PC-3 (cell line): ENCODE data around the gene NKX6-1. TPM values are rescaled to one million over a fixed set of nuclear protein-coding genes. Genes with fewer than 3 reads are reported as not detected.

Experiments
- ATAC-seq: fragments of 200-7000 bp; cut with Tn5 transposase; 2 replicates; pipeline ENCODE4 v1.9.1; 2020; ENCODE audit warnings: mild to moderate bottlenecking, moderate library complexity
- BruUV-seq: library from RNA; stranded (reverse); fragments of 400-500 nt; replicated peaks from 2 replicates; lab custom pipeline; 2021; lab: Mats Ljungman, UMichigan
- CTCF ChIA-PET: fragments of 300-600 bp; sonication (Branson Sonifier 250); formaldehyde crosslinking; loops from one replicate; lab custom pipeline; 2022; ENCODE audit warnings: antibody characterized with exemption; lab: Charles Lee
- POLR2A ChIA-PET: fragments of 300-600 bp; sonication (Branson Sonifier 250); formaldehyde crosslinking; loops from one replicate; lab custom pipeline; 2022; ENCODE audit warnings: antibody characterized with exemption; ENCODE audit not compliant: unreplicated experiment; lab: Charles Lee
- DNase-seq: peaks from one replicate; pipeline ENCODE4 v3.0.0-alpha.2; 2015
- H2AFZ ChIP-seq: fragments of 300-600 bp; sonication (generic); 2 replicates; pipeline ENCODE4 v1.6.0; 2016; ENCODE audit warnings: antibody characterized with exemption, low read length
- H3F3A ChIP-seq: fragments of 300-600 bp; sonication (generic); one replicate; pipeline ENCODE4 v1.6.0; 2017; ENCODE audit warnings: antibody characterized with exemption, low read length, control low read depth, mild to moderate bottlenecking; ENCODE audit not compliant: unreplicated experiment
- H3K27ac ChIP-seq: fragments of 300-600 bp; sonication (generic); 2 replicates; pipeline ENCODE4 v1.5.1; 2016; ENCODE audit warnings: mild to moderate bottlenecking, low read length
- H3K27me3 ChIP-seq: fragments of 300-600 bp; sonication (generic); 2 replicates; pipeline ENCODE4 v1.6.1; 2016; ENCODE audit warnings: low read length, mixed read lengths
- H3K36me3 ChIP-seq: fragments of 300-600 bp; sonication (generic); 2 replicates; pipeline ENCODE4 v1.6.1; 2016; ENCODE audit warnings: low read depth, mixed run types, low read length, mixed read lengths
- H3K4me1 ChIP-seq: fragments of 300-600 bp; sonication (generic); 2 replicates; pipeline ENCODE4 v1.5.1; 2016; ENCODE audit warnings: low read length; ENCODE audit not compliant: insufficient read depth
- H3K4me2 ChIP-seq: fragments of 300-600 bp; sonication (generic); 2 replicates; pipeline ENCODE4 v1.6.0; 2016; ENCODE audit warnings: low read length
- H3K4me3 ChIP-seq: fragments of 300-600 bp; sonication (generic); 2 replicates; pipeline ENCODE4 v1.5.1; 2016; ENCODE audit warnings: mild to moderate bottlenecking, low read length, mixed read lengths
- H3K79me2 ChIP-seq: fragments of 300-600 bp; sonication (generic); 2 replicates; pipeline ENCODE4 v1.6.1; 2017; ENCODE audit warnings: low read length, mixed read lengths
- H3K9ac ChIP-seq: fragments of 300-600 bp; sonication (generic); 2 replicates; pipeline ENCODE4 v1.6.0; 2016; ENCODE audit warnings: mild to moderate bottlenecking, low read length
- H3K9me2 ChIP-seq: fragments of 300-600 bp; sonication (generic); replicated peaks from 2 replicates; pipeline ENCODE4 v1.6.1; 2016; ENCODE audit warnings: mixed run types, low read length, mixed read lengths
- H3K9me3 ChIP-seq: fragments of 300-600 bp; sonication (generic); 2 replicates; pipeline ENCODE4 v1.6.1; 2016; ENCODE audit warnings: low read length, mixed read lengths
- H4K20me1 ChIP-seq: fragments of 300-600 bp; sonication (generic); 2 replicates; pipeline ENCODE4 v1.6.1; 2016; ENCODE audit warnings: low read length, mixed read lengths
- EZH2 ChIP-seq: fragments of 300-600 bp; sonication (generic); IDR thresholded peaks from one replicate; pipeline ENCODE4 v1.6.1; 2017; ENCODE audit warnings: antibody characterized with exemption, mild to moderate bottlenecking, low read length; ENCODE audit not compliant: unreplicated experiment
- EZH2phosphoT487 ChIP-seq: fragments of 300-600 bp; sonication (generic); IDR thresholded peaks from 2 replicates; pipeline ENCODE4 v1.6.1; 2018; ENCODE audit warnings: mild to moderate bottlenecking, antibody characterized with exemption, low read length, borderline replicate concordance
- intact Hi-C: fragments of 100-400 bp; cut with micrococcal nuclease; formaldehyde crosslinking; loops from 2 replicates; pipeline ENCODE4 v1.9.0; 2023
- total RNA-seq: library from RNA; depleted of rRNA; stranded (reverse); fragments of >200 nt; gene quantifications from 2 replicates; pipeline ENCODE4 v1.2.3, GENCODE V29; 2014
- TF ChIP-seq, protein P1 (sequence below): fragments of 300-600 bp; sonication (generic); conservative IDR thresholded peaks from 2 replicates; pipeline ENCODE4 v1.5.1; 2017; ENCODE audit warnings: antibody characterized with exemption, low read depth, mild to moderate bottlenecking, low read length

Gene NKX6-1
- total RNA-seq, 1 experiment from 2014 or later: 0.62 TPM

DNA sequence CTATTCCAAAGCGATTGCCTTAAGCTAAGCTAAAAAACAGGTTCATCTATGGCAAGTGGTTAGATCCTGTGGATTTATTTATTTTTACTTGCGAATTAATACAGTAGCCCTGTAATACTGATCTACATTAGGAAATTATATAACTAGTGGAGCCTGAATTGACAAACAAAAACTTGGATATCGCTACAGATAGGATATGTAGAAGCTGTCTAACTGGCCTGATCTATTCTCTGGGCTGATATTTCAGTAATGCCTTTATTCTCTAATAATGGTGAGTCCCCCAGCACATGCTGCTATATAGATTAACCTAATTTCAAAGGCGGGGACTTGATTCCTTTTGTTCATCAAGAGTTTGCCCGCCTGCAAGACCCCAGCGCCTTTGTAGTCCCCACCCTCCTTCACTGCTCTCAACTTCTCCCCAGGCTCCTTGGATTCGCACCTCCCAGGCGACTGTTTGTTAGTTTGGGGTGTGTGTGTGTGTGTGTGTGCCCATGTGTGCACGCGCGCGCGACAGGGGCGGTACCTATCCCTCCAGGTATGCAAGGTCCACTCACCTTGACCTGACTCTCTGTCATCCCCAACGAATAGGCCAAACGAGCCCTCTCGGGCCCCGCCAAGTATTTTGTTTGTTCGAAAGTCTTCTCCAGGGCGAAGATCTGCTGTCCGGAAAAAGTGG is 3.8 kb downstream of the NKX6-1 start:
- Histone ChIP-seq H3K9me2 (no peaks in the 10 kb centered on the region), H2AFZ (no peak overlapping the region), H3K27me3 (no peaks in the 10 kb centered on the region), H3K27ac (no peak overlapping the region), H3K4me2 (no peak overlapping the region), H3F3A (no peaks in the 10 kb centered on the region), H3K4me3 (no peak overlapping the region), H3K36me3 (no peaks in the 10 kb centered on the region), H3K79me2 (no peaks in the 10 kb centered on the region), H3K4me1 (no peaks in the 10 kb centered on the region), H3K9ac (no peak overlapping the region), H4K20me1 (no peaks in the 10 kb centered on the region), H3K9me3 (no peaks in the 10 kb centered on the region)
- CTCF ChIA-PET: interaction anchor here (0.5 kb wide), 1 partner anchor 703 kb away, joined by 5 read pairs; no protein-coding TSS in a partner anchor
- no peak for DNase-seq
- ATAC-seq: no peak
- intact Hi-C loops: no loop called here
- POLR2A ChIA-PET: no interaction called here
- TF ChIP-seq EZH2 (no peak), EZH2phosphoT487 (no peak)
- TF ChIP-seq, protein P1, sequence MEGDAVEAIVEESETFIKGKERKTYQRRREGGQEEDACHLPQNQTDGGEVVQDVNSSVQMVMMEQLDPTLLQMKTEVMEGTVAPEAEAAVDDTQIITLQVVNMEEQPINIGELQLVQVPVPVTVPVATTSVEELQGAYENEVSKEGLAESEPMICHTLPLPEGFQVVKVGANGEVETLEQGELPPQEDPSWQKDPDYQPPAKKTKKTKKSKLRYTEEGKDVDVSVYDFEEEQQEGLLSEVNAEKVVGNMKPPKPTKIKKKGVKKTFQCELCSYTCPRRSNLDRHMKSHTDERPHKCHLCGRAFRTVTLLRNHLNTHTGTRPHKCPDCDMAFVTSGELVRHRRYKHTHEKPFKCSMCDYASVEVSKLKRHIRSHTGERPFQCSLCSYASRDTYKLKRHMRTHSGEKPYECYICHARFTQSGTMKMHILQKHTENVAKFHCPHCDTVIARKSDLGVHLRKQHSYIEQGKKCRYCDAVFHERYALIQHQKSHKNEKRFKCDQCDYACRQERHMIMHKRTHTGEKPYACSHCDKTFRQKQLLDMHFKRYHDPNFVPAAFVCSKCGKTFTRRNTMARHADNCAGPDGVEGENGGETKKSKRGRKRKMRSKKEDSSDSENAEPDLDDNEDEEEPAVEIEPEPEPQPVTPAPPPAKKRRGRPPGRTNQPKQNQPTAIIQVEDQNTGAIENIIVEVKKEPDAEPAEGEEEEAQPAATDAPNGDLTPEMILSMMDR: no peak
- no TSS peak for BruUV-seq

DNA sequence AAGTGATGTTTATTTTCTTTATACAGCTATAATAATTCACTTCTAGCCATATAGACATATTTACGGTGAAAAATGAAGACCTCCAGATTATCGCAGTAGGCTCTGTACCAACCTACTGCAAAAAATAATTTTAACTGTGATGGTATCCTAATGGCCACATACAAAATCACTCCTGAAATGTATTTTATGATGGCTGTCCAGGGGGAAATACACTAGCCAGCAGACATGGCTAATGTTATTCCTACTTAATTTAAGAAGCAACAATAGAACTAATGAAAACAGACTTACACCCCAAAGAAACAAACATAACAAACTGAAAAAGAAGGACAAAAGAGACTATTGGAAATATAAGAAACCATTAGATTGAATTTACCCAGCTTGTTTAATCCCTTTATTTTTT is 4.6 kb downstream of the NKX6-1 start:
- ChIA-PET POLR2A (interaction anchor here (0.6 kb wide), 1 partner anchor 327 kb away, joined by 8 read pairs; no protein-coding TSS in a partner anchor), CTCF (interaction anchor here (0.5 to 0.6 kb wide), 3 partner anchors 9 to 703 kb away, joined by 3 to 5 read pairs (median 3); no protein-coding TSS in a partner anchor)
- no peak overlapping the region for H3K27ac ChIP-seq
- H3F3A ChIP-seq: no peaks in the 10 kb centered on the region
- H3K4me1 ChIP-seq: no peaks in the 10 kb centered on the region
- H3K9ac ChIP-seq: no peak overlapping the region
- H3K36me3 ChIP-seq: no peaks in the 10 kb centered on the region
- no peaks in the 10 kb centered on the region for H3K9me3 ChIP-seq
- H2AFZ ChIP-seq: no peak overlapping the region
- H4K20me1 ChIP-seq: no peaks in the 10 kb centered on the region
- no peak overlapping the region for H3K4me2 ChIP-seq
- ATAC-seq (no peak), DNase-seq (no peak)
- no peaks in the 10 kb centered on the region for H3K27me3 ChIP-seq
- no peaks in the 10 kb centered on the region for H3K9me2 ChIP-seq
- intact Hi-C loops: no loop called here
- H3K79me2 ChIP-seq: no peaks in the 10 kb centered on the region
- no peak overlapping the region for H3K4me3 ChIP-seq
- BruUV-seq: no TSS peak
- TF ChIP-seq, protein P1: no peak
- TF ChIP-seq EZH2 (no peak), EZH2phosphoT487 (no peak)

DNA sequence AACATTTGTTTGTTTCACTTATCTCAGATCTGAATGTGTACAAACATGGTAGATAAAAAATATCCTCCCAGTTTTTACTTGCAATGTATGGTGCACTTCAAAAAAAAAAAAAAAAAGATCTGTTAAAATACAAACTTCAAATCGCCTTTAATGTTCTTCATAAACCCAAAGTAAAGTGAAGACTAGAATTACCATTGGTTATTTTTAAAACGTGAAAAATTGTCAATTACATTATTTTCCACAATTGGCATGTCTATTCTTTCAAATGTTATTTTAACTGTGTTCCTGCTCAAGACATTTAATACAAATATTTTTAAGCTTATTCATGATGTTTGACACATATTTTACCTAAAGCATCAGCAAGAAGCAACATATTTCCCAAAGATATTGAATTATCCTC is 5.0 kb downstream of the NKX6-1 start:
- no peak for ATAC-seq

More for the DNA sequence above, 5.0 kb downstream of the NKX6-1 start:
- TF ChIP-seq EZH2phosphoT487 (no peak), EZH2 (no peak)
- TF ChIP-seq, protein P1: no peak
- no peak overlapping the region for H3K9ac ChIP-seq
- H3K4me3 ChIP-seq: no peak overlapping the region
- no peaks in the 10 kb centered on the region for H3K9me2 ChIP-seq
- H2AFZ ChIP-seq: no peak overlapping the region
- no peaks in the 10 kb centered on the region for H3K79me2 ChIP-seq
- H3K36me3 ChIP-seq: no peaks in the 10 kb centered on the region
- no peak overlapping the region for H3K27ac ChIP-seq
- ChIA-PET POLR2A (interaction anchor here (0.6 kb wide), 1 partner anchor 327 kb away, joined by 8 read pairs; no protein-coding TSS in a partner anchor), CTCF (interaction anchor here (0.5 to 0.6 kb wide), 2 partner anchors 10 kb away, joined by 3 read pairs; no protein-coding TSS in a partner anchor)
- H3F3A ChIP-seq: no peaks in the 10 kb centered on the region
- H3K4me1 ChIP-seq: no peaks in the 10 kb centered on the region
- no peaks in the 10 kb centered on the region for H4K20me1 ChIP-seq
- H3K4me2 ChIP-seq: no peak overlapping the region
- BruUV-seq: no TSS peak
- intact Hi-C loops: no loop called here
- no peaks in the 10 kb centered on the region for H3K27me3 ChIP-seq
- no peak for DNase-seq
- H3K9me3 ChIP-seq: no peaks in the 10 kb centered on the region
